Measurements from ENCODE around the gene PRKCQ.

PRKCQ gene

DNA sequence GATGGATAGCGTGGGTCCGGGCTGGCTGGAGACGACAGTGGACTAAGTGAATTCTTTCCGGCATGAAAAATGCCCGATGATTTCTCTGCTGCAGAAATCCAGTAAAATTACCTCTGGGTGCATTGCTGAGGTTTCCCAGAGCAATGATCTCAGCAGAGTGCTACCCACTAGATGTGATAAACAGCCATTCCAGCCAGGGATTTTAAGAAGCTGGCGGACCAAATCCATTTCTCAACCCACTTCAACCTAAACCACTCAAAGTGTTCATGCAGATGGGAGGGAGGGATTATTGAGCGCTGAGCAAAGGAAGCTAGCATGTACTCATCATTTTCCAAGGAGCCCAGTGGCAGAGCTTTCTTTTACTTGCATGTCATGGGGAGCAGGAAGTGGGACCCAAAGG, 116.7 kb downstream of the PRKCQ start:
- Histone ChIP-seq H3K36me3 (ENCODE audit: control insufficient read depth, insufficient read depth, low read length) (no peaks in the 10 kb centered on the region), H3K4me3 (replicated peaks; ENCODE audit: low read depth, low read length) (no peak overlapping the region), H3K27me3 (replicated peaks; ENCODE audit: control insufficient read depth, insufficient read depth, low read length) (no peaks in the 10 kb centered on the region)
- no peak for DNase-seq (ENCODE audit: extremely low read depth, insufficient read length)
- TF ChIP-seq CTCF (IDR thresholded peaks at IDR 0.05; ENCODE audit: insufficient read depth, low read length, poor library complexity, severe bottlenecking) = no peak

DNA sequence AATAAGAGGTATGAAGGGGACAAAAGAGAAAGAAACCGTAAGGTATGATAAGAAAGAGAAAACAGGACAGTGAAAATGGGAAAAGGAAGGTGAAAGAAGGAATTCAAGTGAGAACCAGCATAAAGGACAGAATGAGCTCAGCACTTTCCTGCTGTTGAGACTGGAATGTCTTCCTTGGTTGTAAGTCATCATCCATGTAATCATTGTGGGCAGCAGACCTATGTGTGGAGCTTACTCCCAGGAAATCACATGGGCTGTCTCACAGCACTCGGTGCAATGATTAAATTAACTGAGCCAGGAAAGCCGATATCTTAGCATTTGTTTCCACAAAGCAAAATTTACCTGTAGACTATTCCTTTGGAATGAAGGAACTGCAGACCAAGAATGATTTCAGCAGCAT, 118.1 kb downstream of the PRKCQ start:
- no peak for TF ChIP-seq CTCF (IDR thresholded peaks at IDR 0.05; ENCODE audit: insufficient read depth, low read length, poor library complexity, severe bottlenecking)
- DNase-seq (ENCODE audit: extremely low read depth, insufficient read length) = no peak
- no peaks in the 10 kb centered on the region for H3K27me3 ChIP-seq (replicated peaks; ENCODE audit: control insufficient read depth, insufficient read depth, low read length)
- no peaks in the 10 kb centered on the region for H3K36me3 ChIP-seq (ENCODE audit: control insufficient read depth, insufficient read depth, low read length)
- H3K4me3 ChIP-seq (replicated peaks; ENCODE audit: low read depth, low read length) = no peak overlapping the region

DNA sequence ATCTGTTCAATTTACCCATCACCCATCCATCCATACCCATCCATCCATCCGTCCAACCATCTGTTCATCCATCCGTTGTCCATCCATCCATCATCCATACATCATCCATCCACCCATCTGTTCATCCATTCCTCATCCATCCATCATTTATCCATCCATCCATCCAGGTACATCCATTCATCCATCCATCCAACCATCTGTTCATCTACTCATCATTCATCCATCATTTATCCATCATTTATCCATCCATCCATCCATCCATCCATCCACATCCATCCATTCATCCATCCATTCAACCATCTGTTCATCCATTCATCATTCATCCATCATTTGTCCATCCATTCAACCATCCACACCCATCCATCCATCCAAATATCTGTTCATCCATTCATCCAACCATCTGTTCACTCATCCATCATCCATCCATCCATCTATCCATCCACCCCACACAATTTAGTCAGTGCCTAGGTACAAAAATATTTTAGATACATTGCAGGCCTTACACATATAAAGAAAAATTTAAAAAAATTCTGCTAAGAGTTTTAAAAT, 119.1 kb downstream of the PRKCQ start:
- Histone ChIP-seq H3K4me3 (replicated peaks; ENCODE audit: low read depth, low read length) (no peak overlapping the region), H3K36me3 (ENCODE audit: control insufficient read depth, insufficient read depth, low read length) (no peaks in the 10 kb centered on the region), H3K27me3 (replicated peaks; ENCODE audit: control insufficient read depth, insufficient read depth, low read length) (no peaks in the 10 kb centered on the region)
- no peak for DNase-seq (ENCODE audit: extremely low read depth, insufficient read length)
- TF ChIP-seq CTCF (IDR thresholded peaks at IDR 0.05; ENCODE audit: insufficient read depth, low read length, poor library complexity, severe bottlenecking) = no peak

DNA sequence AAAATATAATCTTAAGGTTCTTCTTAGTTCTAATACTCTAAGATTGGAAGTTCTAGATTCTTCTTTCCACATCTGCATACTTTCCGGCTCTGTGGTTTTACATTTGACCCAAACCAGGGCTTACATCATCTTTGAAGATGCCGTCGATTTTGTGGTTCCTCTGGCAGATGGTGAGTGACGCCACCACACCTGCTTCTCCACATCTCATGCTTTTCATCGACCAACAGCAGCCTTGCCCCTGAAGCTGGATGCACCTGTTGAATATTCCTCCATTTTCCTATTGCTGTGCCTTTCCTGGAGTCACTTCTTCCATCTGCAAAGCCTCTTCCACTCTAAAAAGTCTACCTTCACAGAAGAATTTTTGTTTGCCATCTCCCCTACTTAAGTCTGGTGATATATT, 121.3 kb downstream of the PRKCQ start:
- no peak for DNase-seq (ENCODE audit: extremely low read depth, insufficient read length)
- Histone ChIP-seq H3K4me3 (replicated peaks; ENCODE audit: low read depth, low read length) (no peak overlapping the region), H3K36me3 (ENCODE audit: control insufficient read depth, insufficient read depth, low read length) (no peaks in the 10 kb centered on the region), H3K27me3 (replicated peaks; ENCODE audit: control insufficient read depth, insufficient read depth, low read length) (no peaks in the 10 kb centered on the region)
- no peak for TF ChIP-seq CTCF (IDR thresholded peaks at IDR 0.05; ENCODE audit: insufficient read depth, low read length, poor library complexity, severe bottlenecking)

DNA sequence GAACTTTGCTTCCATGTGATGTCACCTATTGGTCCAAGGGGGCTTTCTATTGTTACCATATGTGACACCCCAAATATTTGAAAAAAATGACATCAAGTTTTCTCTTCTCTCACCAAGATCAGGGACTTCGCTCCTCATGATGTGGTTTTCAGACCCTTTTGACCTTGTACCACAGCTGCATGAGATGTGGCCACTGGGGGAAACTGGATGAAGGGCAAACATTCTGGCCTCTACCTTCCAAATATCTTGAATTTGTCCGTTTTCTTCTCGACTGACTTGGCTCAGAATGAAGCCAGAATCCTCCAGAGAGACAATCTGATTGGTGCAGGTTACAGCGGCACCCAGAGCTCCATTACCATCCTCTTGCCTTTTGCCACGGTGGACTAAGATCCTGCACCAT, 122.7 kb downstream of the PRKCQ start:
- H3K36me3 ChIP-seq (ENCODE audit: control insufficient read depth, insufficient read depth, low read length) = no peaks in the 10 kb centered on the region
- no peak overlapping the region for H3K4me3 ChIP-seq (replicated peaks; ENCODE audit: low read depth, low read length)
- no peak for DNase-seq (ENCODE audit: extremely low read depth, insufficient read length)
- no peaks in the 10 kb centered on the region for H3K27me3 ChIP-seq (replicated peaks; ENCODE audit: control insufficient read depth, insufficient read depth, low read length)
- TF ChIP-seq CTCF (IDR thresholded peaks at IDR 0.05; ENCODE audit: insufficient read depth, low read length, poor library complexity, severe bottlenecking) = no peak

DNA sequence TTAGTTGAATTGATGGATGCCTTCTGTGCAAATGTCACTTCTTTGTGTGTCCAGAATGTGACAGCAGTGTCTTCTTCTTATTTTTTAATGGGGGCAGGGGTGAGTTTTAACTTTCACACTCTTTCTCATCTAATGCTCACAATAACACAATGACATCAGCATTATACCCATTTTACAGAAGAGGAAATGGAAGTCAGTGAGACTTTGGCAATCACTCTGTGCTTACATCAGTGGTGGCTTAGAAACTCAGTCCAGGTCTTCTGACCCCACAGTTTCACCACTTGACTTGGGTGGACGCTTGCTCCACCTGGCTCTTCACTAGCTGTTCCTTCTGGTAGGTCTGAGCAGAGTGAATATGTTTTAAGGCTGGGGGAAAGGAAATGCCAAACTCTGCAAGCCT, 124.0 kb downstream of the PRKCQ start:
- no peak for DNase-seq (ENCODE audit: extremely low read depth, insufficient read length)
- no peaks in the 10 kb centered on the region for H3K36me3 ChIP-seq (ENCODE audit: control insufficient read depth, insufficient read depth, low read length)
- H3K4me3 ChIP-seq (replicated peaks; ENCODE audit: low read depth, low read length) = no peak overlapping the region
- no peaks in the 10 kb centered on the region for H3K27me3 ChIP-seq (replicated peaks; ENCODE audit: control insufficient read depth, insufficient read depth, low read length)
- TF ChIP-seq CTCF (IDR thresholded peaks at IDR 0.05; ENCODE audit: insufficient read depth, low read length, poor library complexity, severe bottlenecking) = no peak
